HG02852 (cell line): ENCODE data around the gene ZNF683.

ENCODE experiments used
- ATAC-seq: cut with Tn5 transposase; IDR thresholded peaks from one replicate; pipeline ENCODE4 v1.9.1; 2021; ENCODE audit warnings: mild to moderate bottlenecking, moderate library complexity; ENCODE audit not compliant: unreplicated experiment

ZNF683 gene

GRCh38 chr1:26314501-26314900 is 58.0 kb downstream of the ZNF683 start:
- no peak for ATAC-seq
